Immature natural killer cell (primary cell): ENCODE data around the gene RTKN. TPM values are rescaled to one million over a fixed set of nuclear protein-coding genes. Genes with fewer than 3 reads are reported as not detected.
A peak's percentile ranks its signal among the peaks of the same experiment; 100 is the strongest.
"Not testable (repeated sequence)": the region's sequence is repeated elsewhere in the genome, so short reads cannot be mapped to it uniquely, and the experiment has no call there.

Source experiments
- DNase-seq, 3 donors: peaks; one replicate each; pipeline ENCODE4 v3.0.0; 2022; ENCODE audit warnings: mixed read lengths in 1 of 3
- H3K27ac Mint-ChIP-seq, 6 donors: one replicate each; pipeline ENCODE4 v1.8.0; 2020; ENCODE audit warnings: mixed read lengths in 6 of 6, mild to moderate bottlenecking in 5 of 6, inconsistent platforms in 4 of 6, moderate library complexity in 3 of 6
- H3K27me3 Mint-ChIP-seq, 3 donors: one replicate each; pipeline ENCODE4 v1.8.0; 2020 to 2021; ENCODE audit warnings: low read depth in 3 of 3, mild to moderate bottlenecking in 3 of 3, mixed read lengths in 3 of 3, moderate library complexity in 3 of 3, inconsistent platforms in 1 of 3
- H3K36me3 Mint-ChIP-seq, 3 donors: one replicate each; pipeline ENCODE4 v1.8.0; 2020; ENCODE audit warnings: mixed read lengths in 3 of 3, inconsistent platforms in 2 of 3, mild to moderate bottlenecking in 2 of 3
- H3K4me1 Mint-ChIP-seq, 2 donors: one replicate each; pipeline ENCODE4 v1.8.0; 2020; ENCODE audit warnings: inconsistent platforms in 2 of 2, mild to moderate bottlenecking in 2 of 2, mixed read lengths in 2 of 2, moderate library complexity in 1 of 2
- H3K4me3 Mint-ChIP-seq, 5 donors: one replicate each; pipeline ENCODE4 v1.8.0; 2020; ENCODE audit warnings: mild to moderate bottlenecking in 5 of 5, mixed read lengths in 5 of 5, inconsistent platforms in 3 of 5, moderate library complexity in 3 of 5
- H3K9me3 Mint-ChIP-seq, 6 donors: one replicate each; pipeline ENCODE4 v1.8.0; 2020; ENCODE audit warnings: mild to moderate bottlenecking in 6 of 6, mixed read lengths in 6 of 6, inconsistent platforms in 4 of 6, moderate library complexity in 3 of 6
- polyA plus RNA-seq, 3 donors: library from polyadenylated mRNA; unstranded; fragments of 300-500 nt; fragmentation: Illumina TruSeq; gene quantifications; one replicate each; pipeline ENCODE4 v1.2.3, GENCODE V29; 2021

Gene RTKN
- polyA plus RNA-seq, 3 donors from 2014 or later: 5.8 to 10.8 (median 8.4) TPM

DNA sequence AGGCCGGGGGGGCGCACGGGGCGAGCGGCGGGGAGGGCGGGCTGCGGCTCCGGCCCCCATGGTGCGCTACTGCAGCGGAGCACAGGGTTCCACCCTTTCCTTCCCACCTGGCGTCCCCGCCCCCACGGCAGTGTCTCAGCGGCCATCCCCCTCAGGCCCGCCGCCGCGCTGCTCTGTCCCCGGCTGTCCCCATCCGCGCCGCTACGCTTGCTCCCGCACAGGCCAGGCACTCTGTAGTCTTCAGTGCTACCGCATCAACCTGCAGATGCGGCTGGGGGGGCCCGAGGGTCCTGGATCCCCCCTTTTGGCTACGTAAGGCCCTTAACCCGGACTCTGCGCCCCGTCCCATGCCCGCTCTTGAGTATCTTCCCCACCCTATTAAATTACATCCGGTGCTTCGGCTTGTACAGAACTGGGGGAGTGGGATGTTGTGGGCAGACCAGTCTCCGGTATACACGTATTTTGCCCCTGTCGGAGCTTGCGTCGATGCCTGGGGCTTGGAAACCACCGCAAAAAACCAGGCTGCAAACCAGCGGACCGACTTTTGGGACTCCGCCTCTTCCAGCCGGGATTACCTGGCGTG lies 15.9 kb upstream of the RTKN start:
- H3K27ac Mint-ChIP-seq: peak overlapping the region; percentile 87 to 100 (median 99)
- DNase-seq: peak; percentile 85 to 88 (median 88)

DNA sequence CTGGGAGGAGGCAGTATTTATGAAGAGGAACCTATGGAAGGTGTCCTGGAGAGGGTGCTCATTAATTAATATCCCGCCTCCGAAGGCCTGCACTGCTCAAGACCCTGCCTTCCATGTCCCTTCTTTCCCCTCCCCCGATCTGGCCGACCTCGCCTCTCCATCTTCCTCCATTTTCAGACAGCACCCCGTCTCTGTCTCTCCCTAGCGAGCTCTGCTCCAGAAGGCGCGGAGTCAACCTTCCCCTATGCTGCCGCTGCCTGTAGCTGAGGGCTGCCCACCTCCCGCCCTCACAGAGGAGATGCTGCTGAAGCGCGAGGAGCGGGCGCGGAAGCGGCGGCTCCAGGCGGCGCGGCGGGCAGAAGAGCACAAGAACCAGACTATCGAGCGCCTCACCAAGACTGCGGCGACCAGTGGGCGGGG lies 15.4 kb upstream of the RTKN start:
- Mint-ChIP-seq H3K4me3 (peak overlapping the region; percentile 89 to 99 (median 94)), H3K36me3 (no peaks in the 10 kb centered on the region)

More for the DNA sequence above, 15.9 kb upstream of the RTKN start:
- H3K36me3 Mint-ChIP-seq: no peaks in the 10 kb centered on the region
- peak overlapping the region; percentile 89 to 99 (median 94) for H3K4me3 Mint-ChIP-seq
- H3K4me1 Mint-ChIP-seq: peaks cover 63 to 69% of the 10 kb centered on the region in 2 donors
- peaks cover 0 to 2% (median 0%) of the 10 kb centered on the region in 6 donors for H3K9me3 Mint-ChIP-seq
- peaks cover 23 to 31% (median 24%) of the 10 kb centered on the region in 3 donors for H3K27me3 Mint-ChIP-seq

DNA sequence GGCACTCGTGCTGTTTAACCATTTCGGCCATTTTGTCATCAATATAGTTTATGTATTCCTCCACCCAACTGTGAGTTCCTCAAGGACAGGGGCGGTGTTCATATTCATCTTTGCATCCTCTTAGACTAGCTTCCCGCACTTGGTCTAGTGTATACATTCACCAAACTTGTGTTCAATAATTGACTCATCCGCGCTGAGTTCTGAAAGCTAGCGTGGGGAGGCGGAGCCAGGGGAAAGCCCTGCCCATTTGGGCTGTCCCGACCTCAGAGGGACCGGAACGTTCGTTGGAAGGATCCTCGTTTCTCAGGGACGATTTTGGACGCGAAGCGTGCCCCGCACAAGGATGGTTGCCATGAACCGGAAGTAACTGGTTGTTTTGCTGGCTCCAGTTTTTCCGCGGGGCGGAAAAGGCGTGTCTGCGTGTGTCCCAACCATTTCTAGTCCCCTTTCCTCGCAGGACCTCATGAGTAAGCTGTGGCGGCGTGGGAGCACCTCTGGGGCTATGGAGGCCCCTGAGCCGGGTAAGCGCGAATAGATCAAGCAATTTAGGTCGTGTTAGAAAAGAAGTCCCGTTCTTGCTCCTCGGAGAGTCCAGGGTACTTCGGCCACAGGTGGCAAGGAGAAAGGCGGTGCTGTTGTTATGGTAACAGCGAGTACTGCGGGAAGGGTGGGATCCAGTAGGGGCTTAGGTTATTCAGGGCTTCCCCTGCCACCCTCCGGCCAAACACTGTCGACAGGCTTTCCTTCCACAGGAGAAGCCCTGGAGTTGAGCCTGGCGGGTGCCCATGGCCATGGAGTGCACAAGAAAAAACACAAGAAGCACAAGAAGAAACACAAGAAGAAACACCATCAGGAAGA lies 13.1 kb upstream of the RTKN start, which contains the start of gene INO80B:
INO80B (plus strand) TSS at position 434 of the 858 bp plus-strand sequence; CDS start at position 464, 30 bp downstream.
- Mint-ChIP-seq H3K4me3 (peak within 1 kb of the TSS; percentile 89 to 99 (median 94)), H3K27ac (peak within 1 kb of the TSS; percentile 87 to 100 (median 98)), H3K9me3 (peaks cover 0 to 2% (median 0%) of the 10 kb centered on the region in 6 donors), H3K36me3 (no peaks in the 10 kb centered on the region), H3K27me3 (peaks cover 28 to 37% (median 31%) of the 10 kb centered on the region in 3 donors), H3K4me1 (peaks cover 73 to 78% of the 10 kb centered on the region in 2 donors)
- peak; percentile 97 to 98 (median 98) for DNase-seq

More for the DNA sequence above, 15.4 kb upstream of the RTKN start:
- peaks cover 68 to 74% of the 10 kb centered on the region in 2 donors for H3K4me1 Mint-ChIP-seq
- DNase-seq: no peak
- H3K9me3 Mint-ChIP-seq: peaks cover 0 to 2% (median 0%) of the 10 kb centered on the region in 6 donors
- peak overlapping the region; percentile 87 to 100 (median 98) for H3K27ac Mint-ChIP-seq
- peaks cover 28 to 35% (median 28%) of the 10 kb centered on the region in 3 donors for H3K27me3 Mint-ChIP-seq

DNA sequence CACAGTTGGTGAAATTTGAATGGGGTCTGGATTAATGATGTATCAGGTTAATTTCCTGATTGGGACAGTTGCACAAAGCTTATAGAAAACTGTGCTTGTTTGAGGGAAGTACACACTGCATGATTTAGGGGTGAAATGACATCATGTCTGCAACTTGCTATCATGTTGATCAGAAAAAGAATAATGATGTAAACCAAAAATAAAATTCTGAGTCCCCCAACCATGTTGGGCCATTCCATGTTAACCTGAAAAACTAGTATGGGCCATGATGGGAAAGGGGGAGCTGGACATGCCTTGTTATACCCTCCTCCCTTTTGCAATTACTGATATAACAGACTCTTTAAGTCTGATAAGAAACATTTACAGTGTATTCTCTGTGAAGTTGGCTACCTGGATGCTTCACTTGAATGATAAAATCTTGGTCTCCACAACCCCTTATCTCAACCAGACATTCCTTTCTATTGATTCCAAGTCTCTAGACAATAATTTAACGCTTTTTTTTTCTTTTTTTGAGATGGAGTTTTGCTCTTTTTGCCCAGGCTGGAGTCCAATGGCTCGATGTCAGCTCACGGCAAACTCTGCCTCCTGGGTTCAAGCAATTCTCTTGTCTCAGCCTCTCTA lies 8.9 kb upstream of the RTKN start:
- H3K4me3 Mint-ChIP-seq: peak overlapping the region in 1 of 5 donors; percentile 43
- H3K27ac Mint-ChIP-seq: peak overlapping the region; percentile 29 to 99 (median 92)
- H3K27me3 Mint-ChIP-seq: peaks cover 14 to 17% (median 15%) of the 10 kb centered on the region in 3 donors

DNA sequence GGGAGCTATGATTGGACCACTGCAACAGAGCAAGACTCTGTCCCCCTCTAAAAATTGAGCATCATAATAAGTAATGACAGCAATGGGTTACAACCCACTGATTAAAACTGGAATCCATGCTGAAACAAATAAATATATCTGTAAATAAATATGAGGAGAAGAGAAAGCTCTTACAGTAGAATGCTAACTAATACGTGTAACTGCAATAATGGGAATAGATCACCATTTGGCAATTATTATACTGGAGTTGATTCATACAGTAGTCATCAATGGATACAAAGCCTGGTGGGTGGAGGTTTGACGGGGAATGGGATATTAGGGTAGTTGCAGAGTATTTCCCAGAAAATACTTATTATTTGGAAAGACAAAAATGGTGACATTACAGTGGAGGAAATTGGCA lies 7.0 kb upstream of the RTKN start:
- H3K27ac Mint-ChIP-seq: peak overlapping the region in 3 of 6 donors; percentile 51 to 83 (median 61)
- H3K4me1 Mint-ChIP-seq: peaks cover 22% of the 10 kb centered on the region in 2 donors
- H3K9me3 Mint-ChIP-seq: no peaks in the 10 kb centered on the region
- H3K27me3 Mint-ChIP-seq: peaks cover 8 to 12% (median 10%) of the 10 kb centered on the region in 3 donors
- no peak for DNase-seq
- no peaks in the 10 kb centered on the region for H3K36me3 Mint-ChIP-seq
- no peak overlapping the region for H3K4me3 Mint-ChIP-seq

More for the DNA sequence above, 8.9 kb upstream of the RTKN start:
- Mint-ChIP-seq H3K36me3 (no peaks in the 10 kb centered on the region), H3K4me1 (peaks cover 37 to 38% of the 10 kb centered on the region in 2 donors), H3K9me3 (peaks cover 0 to 2% (median 0%) of the 10 kb centered on the region in 6 donors)
- no peak for DNase-seq

DNA sequence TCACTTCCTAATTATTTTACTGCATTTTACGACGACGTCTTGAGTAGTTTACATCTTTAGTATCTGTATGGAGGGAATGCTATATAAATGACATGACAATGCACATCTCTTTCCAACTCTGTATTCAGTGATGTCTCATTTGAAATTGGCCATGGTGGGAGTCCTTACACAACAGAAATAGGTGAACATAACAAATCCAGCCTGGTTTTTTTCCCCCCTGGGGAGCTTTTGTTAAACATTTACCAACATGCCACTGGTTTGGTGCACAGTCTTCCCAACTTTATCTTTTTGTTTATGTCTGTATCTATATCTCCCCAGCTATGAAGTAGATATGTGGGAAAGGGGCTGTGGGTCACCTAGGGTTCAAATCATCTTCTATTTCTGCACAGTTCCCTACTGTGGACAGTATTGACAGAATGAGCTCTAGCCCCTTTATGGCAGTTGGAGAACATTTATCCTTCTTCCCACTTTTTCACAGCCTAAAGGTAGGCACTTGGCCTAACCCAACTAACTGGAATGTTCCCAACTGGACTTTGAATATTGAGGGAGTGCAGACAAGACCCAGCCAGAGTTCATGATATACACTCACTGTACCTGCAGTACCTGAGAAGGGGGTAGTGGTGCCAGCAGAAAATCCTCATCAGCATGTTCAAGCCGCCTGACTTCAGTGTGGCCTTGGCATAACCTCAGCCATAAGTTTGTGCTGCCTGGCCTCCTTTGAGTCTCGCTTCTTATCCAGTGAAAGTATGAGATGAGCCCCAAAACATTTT lies 5.7 kb upstream of the RTKN start:
- H3K27ac Mint-ChIP-seq: peak overlapping the region in 1 of 6 donors; percentile 63
- H3K27me3 Mint-ChIP-seq: peaks cover 4 to 11% (median 8%) of the 10 kb centered on the region in 3 donors
- peaks cover 10 to 11% of the 10 kb centered on the region in 2 donors for H3K4me1 Mint-ChIP-seq
- no peaks in the 10 kb centered on the region for H3K9me3 Mint-ChIP-seq
- no peaks in the 10 kb centered on the region for H3K36me3 Mint-ChIP-seq
- no peak overlapping the region for H3K4me3 Mint-ChIP-seq
- no peak for DNase-seq

DNA sequence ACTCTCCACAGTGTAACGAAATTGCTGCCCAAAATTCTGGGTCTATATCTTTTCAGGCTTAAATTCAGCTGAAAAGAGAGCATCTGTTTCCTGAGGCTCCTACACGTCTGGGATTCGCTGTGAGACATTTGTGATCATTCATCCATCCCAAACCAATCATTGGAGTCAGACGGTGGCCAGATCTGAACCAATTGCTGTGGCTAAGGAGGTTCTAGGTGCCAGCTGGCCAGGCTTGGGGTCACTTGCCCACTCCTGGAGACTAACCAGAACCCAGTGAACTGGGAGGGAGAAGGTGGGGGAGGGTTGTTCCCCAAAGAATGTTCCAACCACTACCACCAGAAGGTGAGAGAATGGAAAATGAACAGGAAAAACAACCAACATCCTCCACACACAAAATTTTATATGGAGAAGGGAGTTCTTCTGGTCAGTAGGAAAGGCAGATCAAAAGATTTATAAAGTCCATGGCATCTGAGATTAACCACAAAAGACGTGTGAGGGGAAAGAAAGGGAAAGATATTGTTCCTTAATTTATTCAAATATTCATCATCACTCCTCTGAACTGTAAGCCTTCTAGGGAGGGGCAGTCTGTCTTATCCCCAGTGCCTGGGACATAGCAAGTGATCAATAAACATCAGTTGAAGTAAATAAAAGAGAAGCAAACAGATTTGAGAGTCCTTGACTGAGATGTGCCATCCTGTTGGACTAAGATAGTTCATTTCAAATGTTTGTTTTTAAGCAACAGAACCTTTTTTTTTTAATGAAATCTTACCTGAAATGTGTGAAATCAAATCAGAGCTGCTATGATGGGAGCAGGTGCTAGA lies 3.0 kb upstream of the RTKN start:
- Mint-ChIP-seq H3K9me3 (no peaks in the 10 kb centered on the region), H3K27ac (no peak overlapping the region), H3K27me3 (peaks cover 4 to 6% (median 5%) of the 10 kb centered on the region in 3 donors), H3K4me1 (peaks cover 12 to 17% of the 10 kb centered on the region in 2 donors), H3K4me3 (no peak overlapping the region), H3K36me3 (no peaks in the 10 kb centered on the region)
- DNase-seq: no peak

DNA sequence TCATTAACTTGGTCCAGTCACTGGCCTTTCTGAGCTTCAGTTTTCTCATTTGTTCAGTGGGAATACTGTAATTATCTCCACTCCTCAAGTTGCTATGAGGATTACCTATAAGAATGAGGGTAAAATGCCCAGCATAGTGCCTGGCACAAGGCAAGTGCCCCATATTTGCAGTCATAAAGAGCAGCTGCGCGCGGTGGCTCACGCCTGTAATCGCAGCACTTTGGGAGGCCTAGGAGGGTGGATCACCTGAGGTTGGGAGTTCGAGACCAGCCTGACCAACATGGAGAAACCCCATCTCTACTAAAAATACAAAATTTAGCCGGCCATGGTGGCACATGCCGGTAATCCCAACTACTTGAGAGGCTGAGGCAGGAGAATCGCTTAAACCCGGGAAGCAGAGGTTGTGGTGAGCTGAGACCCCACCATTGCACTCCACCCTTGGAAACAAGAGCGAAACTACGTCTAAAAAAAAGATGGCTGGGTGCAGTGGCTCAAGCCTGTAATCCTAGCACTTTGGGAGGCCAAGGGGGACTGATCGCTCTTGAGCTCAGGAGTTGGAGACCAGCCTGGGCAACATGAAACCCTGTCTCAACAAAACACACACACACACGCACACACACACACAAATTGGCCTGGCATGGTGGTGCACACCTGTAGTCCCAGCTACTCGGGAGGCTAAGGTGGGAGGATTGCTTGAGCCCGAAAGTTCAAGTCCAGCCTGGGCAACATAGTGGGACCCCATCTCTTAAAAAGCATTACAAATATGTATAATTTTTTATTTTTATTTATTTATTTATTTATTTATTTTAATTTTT lies 953 bp upstream of the RTKN start:
- not testable (repeated sequence) for H3K36me3 Mint-ChIP-seq, H3K9me3 Mint-ChIP-seq, DNase-seq, H3K27me3 Mint-ChIP-seq
- H3K27ac Mint-ChIP-seq: peak overlapping the region in 3 of 6 donors; percentile 81 to 88 (median 83)
- H3K4me1 Mint-ChIP-seq: peaks cover 27 to 29% of the 10 kb centered on the region in 2 donors
- H3K4me3 Mint-ChIP-seq: peak overlapping the region; percentile 80 to 89 (median 81)

DNA sequence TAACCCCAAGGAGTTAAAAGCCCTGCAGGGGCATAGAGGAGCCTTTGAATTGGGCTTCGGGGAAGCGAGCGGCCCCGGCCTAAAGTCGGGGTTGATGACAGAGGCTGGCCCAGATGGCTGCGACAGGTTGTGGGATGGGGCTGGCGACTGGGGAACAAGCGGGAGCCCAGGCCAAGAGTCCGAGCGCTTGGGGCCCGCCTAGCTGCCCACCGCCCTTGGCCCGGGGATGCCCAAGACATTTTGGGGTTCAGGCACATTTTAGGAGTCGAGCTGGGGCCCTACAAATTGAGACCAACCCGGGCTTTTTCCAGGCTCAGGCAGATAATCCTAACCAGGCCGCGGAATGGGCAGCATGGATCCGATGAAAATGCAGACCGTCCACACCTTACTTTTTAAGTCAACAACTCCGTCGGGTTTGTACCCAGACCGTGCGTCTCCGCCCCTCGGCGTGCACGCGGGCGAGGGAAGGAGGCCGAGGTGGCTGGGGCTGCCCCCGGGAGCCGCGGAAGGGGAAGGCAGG lies 507 bp downstream of the RTKN start:
- H3K27ac Mint-ChIP-seq: peak overlapping the region in 3 of 6 donors; percentile 40 to 80 (median 62)
- H3K4me3 Mint-ChIP-seq: peak overlapping the region; percentile 54 to 83 (median 81)
- no peak for DNase-seq
- H3K4me1 Mint-ChIP-seq: peaks cover 27 to 29% of the 10 kb centered on the region in 2 donors
- H3K36me3 Mint-ChIP-seq: no peaks in the 10 kb centered on the region
- peaks cover 3 to 8% (median 6%) of the 10 kb centered on the region in 3 donors for H3K27me3 Mint-ChIP-seq
- no peaks in the 10 kb centered on the region for H3K9me3 Mint-ChIP-seq

DNA sequence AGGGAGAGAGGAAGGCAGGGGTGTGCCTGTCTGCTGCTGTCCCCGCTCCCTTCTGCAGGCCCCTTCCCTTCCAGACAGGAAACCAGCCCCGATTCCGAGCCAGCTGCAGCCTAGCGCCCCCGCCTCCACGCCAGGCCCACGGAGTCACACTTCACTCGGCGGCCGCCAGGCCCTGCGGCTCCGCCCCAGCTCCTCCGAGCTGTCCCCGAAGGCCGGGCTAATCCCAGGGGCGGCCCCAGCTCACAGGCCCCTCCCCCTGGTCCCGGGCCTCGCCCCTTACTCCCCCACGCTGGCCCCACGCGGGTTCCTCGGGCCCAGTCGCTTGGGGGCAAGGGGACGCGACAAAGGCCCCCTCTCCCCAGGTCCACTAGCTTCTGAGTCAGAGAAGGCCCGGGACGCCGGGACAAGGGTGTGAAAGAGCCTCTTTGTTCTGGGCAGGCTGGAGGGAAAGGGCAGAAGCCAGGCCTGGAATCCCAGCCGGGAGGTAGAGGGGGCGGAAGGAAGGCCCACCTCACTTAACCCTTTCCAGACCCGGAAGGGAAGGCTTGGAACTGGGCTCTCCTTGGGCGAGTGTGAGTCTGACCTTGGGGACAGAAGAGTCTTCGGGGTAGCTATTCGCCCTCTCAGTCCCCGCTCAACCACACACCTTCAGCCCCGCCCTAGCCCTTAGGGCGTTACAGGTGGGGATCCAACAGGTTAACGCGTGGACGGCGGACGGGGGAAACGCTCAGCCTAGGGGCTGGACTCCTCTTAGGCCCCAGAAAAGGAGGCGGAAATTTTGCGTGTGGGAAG lies 1.2 kb downstream of the RTKN start:
- H3K4me3 Mint-ChIP-seq: peak overlapping the region; percentile 70 to 83 (median 81)
- peak; percentile 73 to 82 (median 76) for DNase-seq
- H3K4me1 Mint-ChIP-seq: peaks cover 27 to 29% of the 10 kb centered on the region in 2 donors
- peak overlapping the region in 4 of 6 donors; percentile 48 to 85 (median 80) for H3K27ac Mint-ChIP-seq
- H3K36me3 Mint-ChIP-seq: no peaks in the 10 kb centered on the region
- H3K9me3 Mint-ChIP-seq: no peaks in the 10 kb centered on the region
- peaks cover 6 to 8% (median 6%) of the 10 kb centered on the region in 3 donors for H3K27me3 Mint-ChIP-seq
